Adrenal gland (tissue), 5 donors: ENCODE results near the gene GRIFIN.

ENCODE experiments used
- CTCF ChIP-seq, 6 experiments: fragments of 450-650 bp in 4 of 6; fragments of 200-600 bp in 2 of 6; sonication (generic) in 1 of 6; IDR thresholded peaks; 1 replicate in 5 of 6; 2 replicates in 1 of 6; pipeline versions ENCODE4 v1.5.1 to v1.8.0; 2016 to 2021; ENCODE audit warnings: antibody characterized with exemption in 6 of 6, mild to moderate bottlenecking in 2 of 6, moderate library complexity in 1 of 6
- POLR2A ChIP-seq, 2 donors: fragments of 450-650 bp; IDR thresholded peaks; one replicate each; pipeline ENCODE4 v1.6.1; 2017; ENCODE audit warnings: antibody characterized with exemption in 2 of 2, mild to moderate bottlenecking in 2 of 2, moderate library complexity in 1 of 2
- donor health status: DM: no; HTN: no; CAD: no.

- TF ChIP-seq CTCF (IDR thresholded peaks at IDR 0.05) (no peak), POLR2A (IDR thresholded peaks at IDR 0.05) (no peak)
Measured at GRCh38 chr7:2516194-2516555, 40.0 kb upstream of the GRIFIN start.
